Measurements from ENCODE around the gene ELL.

DNA sequence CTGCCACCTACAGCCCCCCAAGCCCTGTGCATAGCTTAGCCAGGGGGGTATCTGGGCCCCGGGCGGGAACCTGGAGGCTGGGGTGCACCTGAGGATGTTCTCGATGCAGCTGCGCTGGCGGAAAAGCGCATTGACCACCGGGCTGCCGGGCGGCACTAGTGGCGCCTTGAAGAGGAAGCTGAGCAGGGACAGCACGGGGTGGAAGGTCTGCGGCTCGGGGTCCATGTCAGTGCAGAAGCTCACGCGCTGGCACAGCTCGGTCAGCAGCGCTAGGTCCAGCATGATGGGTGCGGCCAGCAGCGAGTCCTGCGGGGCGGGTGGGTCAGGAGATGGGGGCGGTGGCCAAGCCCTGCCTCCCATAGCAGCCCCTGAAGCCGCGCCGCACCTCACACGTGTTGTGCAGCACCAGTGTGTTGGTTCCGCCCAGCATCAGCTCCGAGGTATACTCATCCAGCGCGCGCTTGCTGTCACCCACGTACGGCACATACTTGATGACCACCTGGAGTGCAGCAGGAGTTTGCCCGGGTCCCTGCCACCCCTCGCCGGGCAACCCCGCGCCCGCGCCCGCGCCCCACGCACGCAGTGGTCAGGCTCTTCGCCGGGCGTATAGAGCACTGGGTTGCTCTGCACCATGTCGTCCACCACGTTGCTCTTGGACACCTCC, 86.6 kb downstream of the ELL start:
- TF ChIP-seq, protein P1, sequence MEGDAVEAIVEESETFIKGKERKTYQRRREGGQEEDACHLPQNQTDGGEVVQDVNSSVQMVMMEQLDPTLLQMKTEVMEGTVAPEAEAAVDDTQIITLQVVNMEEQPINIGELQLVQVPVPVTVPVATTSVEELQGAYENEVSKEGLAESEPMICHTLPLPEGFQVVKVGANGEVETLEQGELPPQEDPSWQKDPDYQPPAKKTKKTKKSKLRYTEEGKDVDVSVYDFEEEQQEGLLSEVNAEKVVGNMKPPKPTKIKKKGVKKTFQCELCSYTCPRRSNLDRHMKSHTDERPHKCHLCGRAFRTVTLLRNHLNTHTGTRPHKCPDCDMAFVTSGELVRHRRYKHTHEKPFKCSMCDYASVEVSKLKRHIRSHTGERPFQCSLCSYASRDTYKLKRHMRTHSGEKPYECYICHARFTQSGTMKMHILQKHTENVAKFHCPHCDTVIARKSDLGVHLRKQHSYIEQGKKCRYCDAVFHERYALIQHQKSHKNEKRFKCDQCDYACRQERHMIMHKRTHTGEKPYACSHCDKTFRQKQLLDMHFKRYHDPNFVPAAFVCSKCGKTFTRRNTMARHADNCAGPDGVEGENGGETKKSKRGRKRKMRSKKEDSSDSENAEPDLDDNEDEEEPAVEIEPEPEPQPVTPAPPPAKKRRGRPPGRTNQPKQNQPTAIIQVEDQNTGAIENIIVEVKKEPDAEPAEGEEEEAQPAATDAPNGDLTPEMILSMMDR (IDR thresholded peaks at IDR 0.05): no peak
- no peak for TF ChIP-seq POLR2A (IDR thresholded peaks at IDR 0.05)

Measured in ovary (tissue), 3 donors.